A673 (cell line): ENCODE measurements around the gene SH3PXD2B. TPM values are rescaled to one million over a fixed set of nuclear protein-coding genes. Genes with fewer than 3 reads are reported as not detected.
"Not testable (repeated sequence)": the region's sequence is repeated elsewhere in the genome, so short reads cannot be mapped to it uniquely, and the experiment has no call there.

Experiments used
- BruUV-seq: library from RNA; stranded (reverse); fragments of 400-500 nt; replicated peaks from 2 replicates; lab custom pipeline; 2021; lab: Mats Ljungman, UMichigan
- CTCF ChIA-PET: fragments of 300-600 bp; sonication (Branson Sonifier 250); formaldehyde crosslinking; loops from one replicate; lab custom pipeline; 2022; ENCODE audit warnings: antibody characterized with exemption; lab: Charles Lee
- POLR2A ChIA-PET: fragments of 300-600 bp; sonication (Branson Sonifier 250); formaldehyde crosslinking; loops from one replicate; lab custom pipeline; 2022; ENCODE audit warnings: antibody characterized with exemption; ENCODE audit not compliant: low non-redundant PET; lab: Charles Lee
- DNase-seq: peaks from one replicate; pipeline ENCODE4 v3.0.0-alpha.2; 2015; ENCODE audit warnings: low spot score
- H3K27ac ChIP-seq: fragments of 200-600 bp; sonication (generic); 2 replicates; pipeline ENCODE4 v1.5.1; 2016; ENCODE audit warnings: mixed run types, low read depth, mild to moderate bottlenecking, mixed read lengths, antibody characterized with exemption, low read length; ENCODE audit not compliant: poor library complexity, severe bottlenecking
- H3K27me3 ChIP-seq: fragments of 200-600 bp; sonication (generic); replicated peaks from 2 replicates; pipeline ENCODE4 v1.6.1; 2017; ENCODE audit warnings: mixed run types, low read depth, mild to moderate bottlenecking, mixed read lengths, antibody characterized with exemption, low read length; ENCODE audit not compliant: insufficient read depth, poor library complexity
- H3K36me3 ChIP-seq: fragments of 200-600 bp; sonication (generic); 2 replicates; pipeline ENCODE4 v1.6.1; 2016; ENCODE audit warnings: mixed run types, mild to moderate bottlenecking, mixed read lengths, antibody characterized with exemption, low read length; ENCODE audit not compliant: insufficient read depth, poor library complexity, severe bottlenecking
- H3K4me1 ChIP-seq: fragments of 200-600 bp; sonication (generic); 2 replicates; pipeline ENCODE4 v1.6.1; 2017; ENCODE audit warnings: mixed run types, mild to moderate bottlenecking, mixed read lengths, antibody characterized with exemption, low read length; ENCODE audit not compliant: insufficient read depth, poor library complexity, severe bottlenecking
- H3K4me3 ChIP-seq: fragments of 200-600 bp; sonication (generic); 2 replicates; pipeline ENCODE4 v1.5.1; 2016; ENCODE audit warnings: low read depth, mixed run types, mild to moderate bottlenecking, mixed read lengths, low read length; ENCODE audit not compliant: poor library complexity, severe bottlenecking
- H3K9me3 ChIP-seq: fragments of 200-600 bp; sonication (generic); 2 replicates; pipeline ENCODE4 v1.6.1; 2016; ENCODE audit warnings: mixed run types, low read depth, mild to moderate bottlenecking, mixed read lengths, antibody characterized with exemption, low read length; ENCODE audit not compliant: poor library complexity, severe bottlenecking
- EZH2 ChIP-seq: fragments of 200-600 bp; sonication (generic); IDR thresholded peaks from 2 replicates; pipeline ENCODE4 v1.6.1; 2017; ENCODE audit warnings: borderline replicate concordance, low read depth, mild to moderate bottlenecking, mixed read lengths, antibody characterized with exemption, low read length; ENCODE audit not compliant: poor library complexity, severe bottlenecking
- intact Hi-C: fragments of 100-400 bp; cut with micrococcal nuclease; formaldehyde crosslinking; loops from one replicate; pipeline ENCODE4 v1.10.0; 2022; ENCODE audit not compliant: unreplicated experiment
- total RNA-seq: library from RNA; stranded (reverse); gene quantifications from 2 replicates; pipeline ENCODE4 v1.2.3, GENCODE V29; 2021
- TF ChIP-seq, protein P1 (sequence below): fragments of 300-800, 200-600 bp; sonication (generic); conservative IDR thresholded peaks from 2 replicates; pipeline ENCODE4 v1.5.1; 2017; ENCODE audit warnings: low read depth, mild to moderate bottlenecking, antibody characterized with exemption, low read length, moderate library complexity, mixed read lengths

Gene SH3PXD2B
- total RNA-seq, 1 experiment from 2014 or later: 28.1 TPM

- peak; percentile 87 for DNase-seq
- H3K4me3 ChIP-seq: no peak overlapping the region
- H3K4me1 ChIP-seq: no peaks in the 10 kb centered on the region
- BruUV-seq: no TSS peak
- H3K9me3 ChIP-seq: no peaks in the 10 kb centered on the region
- no peaks in the 10 kb centered on the region for H3K36me3 ChIP-seq
- intact Hi-C loops: loop anchor here (1.0 to 10.0 kb wide), 3 partner anchors 218 to 813 kb away; no protein-coding TSS in a partner anchor
- ChIA-PET POLR2A (no interaction called here), CTCF (no interaction called here)
- no peak overlapping the region for H3K27ac ChIP-seq
- TF ChIP-seq, protein P1, sequence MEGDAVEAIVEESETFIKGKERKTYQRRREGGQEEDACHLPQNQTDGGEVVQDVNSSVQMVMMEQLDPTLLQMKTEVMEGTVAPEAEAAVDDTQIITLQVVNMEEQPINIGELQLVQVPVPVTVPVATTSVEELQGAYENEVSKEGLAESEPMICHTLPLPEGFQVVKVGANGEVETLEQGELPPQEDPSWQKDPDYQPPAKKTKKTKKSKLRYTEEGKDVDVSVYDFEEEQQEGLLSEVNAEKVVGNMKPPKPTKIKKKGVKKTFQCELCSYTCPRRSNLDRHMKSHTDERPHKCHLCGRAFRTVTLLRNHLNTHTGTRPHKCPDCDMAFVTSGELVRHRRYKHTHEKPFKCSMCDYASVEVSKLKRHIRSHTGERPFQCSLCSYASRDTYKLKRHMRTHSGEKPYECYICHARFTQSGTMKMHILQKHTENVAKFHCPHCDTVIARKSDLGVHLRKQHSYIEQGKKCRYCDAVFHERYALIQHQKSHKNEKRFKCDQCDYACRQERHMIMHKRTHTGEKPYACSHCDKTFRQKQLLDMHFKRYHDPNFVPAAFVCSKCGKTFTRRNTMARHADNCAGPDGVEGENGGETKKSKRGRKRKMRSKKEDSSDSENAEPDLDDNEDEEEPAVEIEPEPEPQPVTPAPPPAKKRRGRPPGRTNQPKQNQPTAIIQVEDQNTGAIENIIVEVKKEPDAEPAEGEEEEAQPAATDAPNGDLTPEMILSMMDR: peak; percentile 66
- TF ChIP-seq EZH2: no peak
- no peaks in the 10 kb centered on the region for H3K27me3 ChIP-seq
These were observed 24.9 kb upstream of the SH3PXD2B start for GRCh38 chr5:172479034-172479783.

- POLR2A ChIA-PET, H3K4me3 ChIP-seq, DNase-seq, H3K36me3 ChIP-seq, H3K27me3 ChIP-seq, CTCF ChIA-PET, BruUV-seq, H3K27ac ChIP-seq, H3K4me1 ChIP-seq, H3K9me3 ChIP-seq: not testable (repeated sequence)
- intact Hi-C loops: loop anchor here (1.0 to 10.0 kb wide), 3 partner anchors 219 to 814 kb away; no protein-coding TSS in a partner anchor
These were observed 24.3 kb upstream of the SH3PXD2B start for GRCh38 chr5:172478695-172479033.

DNA sequence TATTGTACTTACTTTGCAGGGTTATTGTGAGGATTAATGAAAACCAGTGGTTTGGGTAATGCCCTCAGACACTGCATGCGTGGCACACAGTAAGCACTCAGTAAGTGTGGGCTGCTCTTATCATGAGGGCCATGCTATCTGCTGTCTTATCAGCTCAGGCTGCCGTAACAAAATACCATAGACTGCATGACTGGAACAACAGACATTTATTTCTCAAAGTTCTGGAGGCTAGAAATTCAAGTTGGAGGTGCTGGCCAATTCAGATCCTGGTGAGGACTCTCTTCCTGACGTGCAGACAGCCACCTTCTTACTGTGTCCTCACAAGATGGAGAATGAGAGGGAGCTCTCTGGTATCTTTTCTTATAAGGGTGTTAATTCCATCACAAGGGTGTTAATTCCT lies 23.9 kb upstream of the SH3PXD2B start:
- TF ChIP-seq EZH2: no peak
- TF ChIP-seq, protein P1: no peak
- ChIA-PET POLR2A (no interaction called here), CTCF (no interaction called here)
- intact Hi-C loops: loop anchor here (5.0 to 10.0 kb wide), 2 partner anchors 457 to 814 kb away; no protein-coding TSS in a partner anchor
- Histone ChIP-seq H3K4me1 (no peaks in the 10 kb centered on the region), H3K36me3 (no peaks in the 10 kb centered on the region), H3K27me3 (no peaks in the 10 kb centered on the region), H3K4me3 (no peak overlapping the region), H3K27ac (no peak overlapping the region), H3K9me3 (no peaks in the 10 kb centered on the region)
- no peak for DNase-seq
- no TSS peak for BruUV-seq
